Neuronal stem cell (in vitro differentiated cells): ENCODE data around the gene ACTL10.

Experiments
- DNase-seq: peaks from one replicate; pipeline ENCODE4 v3.0.0-alpha.2; 2013; ENCODE audit warnings: low spot score
- H2AFZ ChIP-seq: one replicate; pipeline ENCODE4 v1.6.1; 2013; ENCODE audit warnings: mild to moderate bottlenecking, low read length, inconsistent platforms
- H2AK5ac ChIP-seq: 2 replicates; pipeline ENCODE4 v1.6.1; 2013; ENCODE audit warnings: low read depth, mild to moderate bottlenecking, inconsistent platforms, low read length, moderate library complexity, mixed read lengths
- H2BK120ac ChIP-seq: 2 replicates; pipeline ENCODE4 v1.6.1; 2013; ENCODE audit warnings: low read depth, mild to moderate bottlenecking, inconsistent platforms, low read length, moderate library complexity, mixed read lengths
- H2BK12ac ChIP-seq: one replicate; pipeline ENCODE4 v1.6.1; 2013; ENCODE audit warnings: low read length, inconsistent platforms
- H2BK15ac ChIP-seq: 2 replicates; pipeline ENCODE4 v1.6.1; 2013; ENCODE audit warnings: mild to moderate bottlenecking, low read length, inconsistent platforms, mixed read lengths
- H2BK5ac ChIP-seq: one replicate; pipeline ENCODE4 v1.6.1; 2013; ENCODE audit warnings: inconsistent platforms, mild to moderate bottlenecking, low read length, moderate library complexity
- H3K14ac ChIP-seq: one replicate; pipeline ENCODE4 v1.6.1; 2013; ENCODE audit warnings: low read length, inconsistent platforms
- H3K18ac ChIP-seq: 2 replicates; pipeline ENCODE4 v1.6.1; 2013; ENCODE audit warnings: low read length, inconsistent platforms
- H3K23ac ChIP-seq: 2 replicates; pipeline ENCODE4 v1.6.1; 2013; ENCODE audit warnings: low read depth, mild to moderate bottlenecking, mixed read lengths, low read length, inconsistent platforms; ENCODE audit not compliant: poor library complexity
- H3K27ac ChIP-seq: replicated peaks from 3 replicates; pipeline ENCODE4 v1.5.1; 2013; ENCODE audit warnings: low read length, inconsistent platforms
- H3K27me3 ChIP-seq, 3 experiments: 2 replicates each; pipeline ENCODE4 v1.6.1; 2013; ENCODE audit warnings: low read length in 3 of 3, mild to moderate bottlenecking in 2 of 3, inconsistent platforms in 1 of 3, low read depth in 1 of 3, mixed read lengths in 1 of 3, moderate library complexity in 1 of 3; ENCODE audit not compliant: control insufficient read depth in 3 of 3, insufficient read depth in 3 of 3
- H3K36me3 ChIP-seq, 2 donors: replicated peaks in 1 of 2; 2 replicates each; pipeline ENCODE4 v1.6.1; 2013; ENCODE audit warnings: low read length in 2 of 2; ENCODE audit not compliant: control insufficient read depth in 2 of 2, insufficient read depth in 2 of 2
- H3K4ac ChIP-seq: 2 replicates; pipeline ENCODE4 v1.6.1; 2013; ENCODE audit warnings: inconsistent platforms, mild to moderate bottlenecking, low read length, moderate library complexity
- H3K4me1 ChIP-seq, 2 donors: 1 replicate in 1 of 2; 2 replicates in 1 of 2; pipeline ENCODE4 v1.6.1; 2013; ENCODE audit warnings: low read length in 2 of 2, low read depth in 1 of 2; ENCODE audit not compliant: control insufficient read depth in 2 of 2, insufficient read depth in 1 of 2
- H3K4me2 ChIP-seq: one replicate; pipeline ENCODE4 v1.6.1; 2013; ENCODE audit warnings: mild to moderate bottlenecking, low read length, inconsistent platforms; ENCODE audit not compliant: insufficient read depth, poor library complexity, severe bottlenecking
- H3K4me3 ChIP-seq, 2 donors: 2 replicates each; pipeline ENCODE4 v1.5.1; 2013; ENCODE audit warnings: low read length in 2 of 2, mild to moderate bottlenecking in 2 of 2, inconsistent platforms in 1 of 2, moderate library complexity in 1 of 2
- H3K79me1 ChIP-seq: one replicate; pipeline ENCODE4 v1.6.1; 2013; ENCODE audit warnings: low read depth, mild to moderate bottlenecking, inconsistent platforms, low read length, moderate library complexity
- H3K9ac ChIP-seq: one replicate; pipeline ENCODE4 v1.6.1; 2013; ENCODE audit warnings: mild to moderate bottlenecking, low read depth, low read length, inconsistent platforms; ENCODE audit not compliant: poor library complexity
- H3K9me3 ChIP-seq, 2 donors: replicated peaks in 1 of 2; 2 replicates each; pipeline versions ENCODE3 to v1.6.1; 2013; ENCODE audit warnings: low read length in 2 of 2, mild to moderate bottlenecking in 2 of 2, inconsistent platforms in 1 of 2, low read depth in 1 of 2, mixed read lengths in 1 of 2, moderate library complexity in 1 of 2; ENCODE audit not compliant: control insufficient read depth in 2 of 2, insufficient read depth in 1 of 2
- H4K8ac ChIP-seq: one replicate; pipeline ENCODE4 v1.6.1; 2013; ENCODE audit warnings: low read depth, mild to moderate bottlenecking, inconsistent platforms, low read length, moderate library complexity
- H4K91ac ChIP-seq: one replicate; pipeline ENCODE4 v1.6.1; 2013; ENCODE audit warnings: low read length, low read depth, mild to moderate bottlenecking, inconsistent platforms; ENCODE audit not compliant: poor library complexity
- WGBS, 2 donors: extraction: QIAGEN DNeasy Blood & Tissue Kit; methylation state at CpG; one replicate each; pipeline ENCODE4 v1.1.7; 2013; ENCODE audit warnings: missing lambda C conversion rate in 2 of 2, mixed read lengths in 1 of 2; ENCODE audit not compliant: insufficient read length in 2 of 2, insufficient replicate concordance in 1 of 2; ENCODE audit errors: extremely low coverage in 2 of 2; 5-methylcytosine and 5-hydroxymethylcytosine counted together

Gene ACTL10

GRCh38 chr20:33664085-33664761, 2.5 kb upstream of the ACTL10 start:
- H3K36me3 ChIP-seq = peaks cover 2 to 20% of the 10 kb centered on the region in 2 donors
- peak overlapping the region; percentile 98 for H3K14ac ChIP-seq
- no peak overlapping the region for H3K27ac ChIP-seq
- peak overlapping the region; percentile 99 for H4K8ac ChIP-seq
- WGBS, 2 donors = no CpG with 5 or more reads among the region's 9 CpGs
- H3K4ac ChIP-seq = peak overlapping the region; percentile 86
- H3K4me1 ChIP-seq = peaks cover 5 to 10% of the 10 kb centered on the region in 2 donors
- peak overlapping the region; percentile 85 for H2AFZ ChIP-seq
- DNase-seq = no peak
- peaks cover 0 to 4% (median 0%) of the 10 kb centered on the region in 3 experiments for H3K27me3 ChIP-seq
- H2BK5ac ChIP-seq = peak overlapping the region; percentile 91
- H2BK12ac ChIP-seq = no peak overlapping the region
- peak overlapping the region; percentile 99 for H3K18ac ChIP-seq
- no peaks in the 10 kb centered on the region for H3K9me3 ChIP-seq
- H4K91ac ChIP-seq = peak overlapping the region; percentile 33
- peak overlapping the region; percentile 99 for H3K23ac ChIP-seq
- H2BK120ac ChIP-seq = peak overlapping the region; percentile 24
- no peak overlapping the region for H2BK15ac ChIP-seq
- peak overlapping the region; percentile 93 for H3K9ac ChIP-seq
- peak overlapping the region; percentile 56 to 96 for H3K4me3 ChIP-seq
- H2AK5ac ChIP-seq = peak overlapping the region; percentile 67
- peak overlapping the region; percentile 86 for H3K4me2 ChIP-seq
- no peaks in the 10 kb centered on the region for H3K79me1 ChIP-seq

DNA sequence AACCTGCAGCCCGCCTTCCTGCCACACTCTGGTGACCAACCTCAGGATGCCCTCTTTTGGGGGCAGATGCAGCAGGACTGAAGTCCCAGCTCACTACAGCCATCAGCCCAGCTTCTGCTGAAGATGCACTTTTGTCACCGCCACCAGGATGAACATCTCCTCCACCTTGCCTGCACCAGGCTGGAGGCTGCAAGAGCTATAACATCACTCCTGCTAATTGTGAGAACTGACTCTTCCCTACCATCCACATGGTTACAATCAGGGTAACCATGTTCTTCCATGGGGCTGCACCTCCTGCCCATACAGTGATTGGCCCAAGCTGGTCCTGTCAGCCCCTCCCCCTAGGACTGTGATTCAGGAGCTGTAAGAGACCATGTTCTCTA, 2.0 kb upstream of the ACTL10 start:
- Histone ChIP-seq H3K4ac (no peak overlapping the region), H2BK5ac (no peak overlapping the region), H4K91ac (peak overlapping the region; percentile 33), H2BK12ac (no peak overlapping the region), H3K4me3 (peak overlapping the region in 1 of 2 donors; percentile 56), H3K27ac (no peak overlapping the region), H3K9ac (peak overlapping the region; percentile 73), H2BK15ac (no peak overlapping the region), H3K4me2 (no peak overlapping the region), H2BK120ac (peak overlapping the region; percentile 24), H3K27me3 (peaks cover 0 to 4% (median 0%) of the 10 kb centered on the region in 3 experiments), H2AK5ac (peak overlapping the region; percentile 67), H3K23ac (peak overlapping the region; percentile 27), H2AFZ (no peak overlapping the region), H3K79me1 (no peaks in the 10 kb centered on the region), H3K14ac (no peak overlapping the region), H3K4me1 (peaks cover 5 to 10% of the 10 kb centered on the region in 2 donors), H4K8ac (peak overlapping the region; percentile 29), H3K18ac (no peak overlapping the region), H3K9me3 (no peaks in the 10 kb centered on the region), H3K36me3 (peaks cover 2 to 21% of the 10 kb centered on the region in 2 donors)
- DNase-seq = no peak
- WGBS, 2 donors = no CpG with 5 or more reads among the region's 2 CpGs

- Histone ChIP-seq H3K27me3 (peaks cover 0 to 4% (median 0%) of the 10 kb centered on the region in 3 experiments), H3K79me1 (no peaks in the 10 kb centered on the region), H2BK12ac (peak overlapping the region; percentile 86), H3K9me3 (no peaks in the 10 kb centered on the region), H4K8ac (no peak overlapping the region), H3K9ac (peak overlapping the region; percentile 82), H3K36me3 (peaks cover 4 to 40% of the 10 kb centered on the region in 2 donors), H3K18ac (peak overlapping the region; percentile 69), H3K4me3 (peak overlapping the region in 1 of 2 donors; percentile 74), H3K27ac (no peak overlapping the region), H3K14ac (no peak overlapping the region), H3K4ac (no peak overlapping the region), H2AFZ (no peak overlapping the region), H2BK5ac (no peak overlapping the region), H2AK5ac (peak overlapping the region; percentile 85), H3K4me1 (peaks cover 8 to 10% of the 10 kb centered on the region in 2 donors), H3K23ac (peak overlapping the region; percentile 86), H2BK120ac (no peak overlapping the region), H2BK15ac (no peak overlapping the region), H3K4me2 (peak overlapping the region; percentile 55), H4K91ac (no peak overlapping the region)
- no peak for DNase-seq
- no CpG with 5 or more reads among the region's 55 CpGs for WGBS, 2 donors
These were observed 517 bp downstream of the ACTL10 start for GRCh38 chr20:33667245-33667675.

- H3K9ac ChIP-seq = peak overlapping the region; percentile 82
- H3K18ac ChIP-seq = peak overlapping the region; percentile 69
- H3K36me3 ChIP-seq = peaks cover 4 to 40% of the 10 kb centered on the region in 2 donors
- H2AK5ac ChIP-seq = peak overlapping the region; percentile 85
- no peak overlapping the region for H3K4ac ChIP-seq
- no peak for DNase-seq
- H4K91ac ChIP-seq = no peak overlapping the region
- H4K8ac ChIP-seq = no peak overlapping the region
- H2BK120ac ChIP-seq = no peak overlapping the region
- WGBS, 2 donors = no CpG with 5 or more reads among the region's 47 CpGs
- H3K4me2 ChIP-seq = peak overlapping the region; percentile 55
- H3K9me3 ChIP-seq = no peaks in the 10 kb centered on the region
- H3K23ac ChIP-seq = peak overlapping the region; percentile 86
- H2BK15ac ChIP-seq = no peak overlapping the region
- peak overlapping the region; percentile 86 for H2BK12ac ChIP-seq
- H3K14ac ChIP-seq = no peak overlapping the region
- H2BK5ac ChIP-seq = no peak overlapping the region
- peak overlapping the region in 1 of 2 donors; percentile 74 for H3K4me3 ChIP-seq
- H3K27me3 ChIP-seq = peaks cover 0 to 4% (median 0%) of the 10 kb centered on the region in 3 experiments
- H3K4me1 ChIP-seq = peaks cover 11 to 13% of the 10 kb centered on the region in 2 donors
- H2AFZ ChIP-seq = no peak overlapping the region
- no peaks in the 10 kb centered on the region for H3K79me1 ChIP-seq
- H3K27ac ChIP-seq = no peak overlapping the region
These were observed 1.1 kb downstream of the ACTL10 start for GRCh38 chr20:33667676-33668465.
